Aorta (tissue), 5 donors: ENCODE data around the gene TMEM231. TPM values are rescaled to one million over a fixed set of nuclear protein-coding genes. Genes with fewer than 3 reads are reported as not detected.
"Not testable (repeated sequence)": the region's sequence is repeated elsewhere in the genome, so short reads cannot be mapped to it uniquely, and the experiment has no call there.

Experiments
- ATAC-seq: fragments of 200-7000 bp; cut with Tn5 transposase; one replicate; pipeline ENCODE4 v1.9.1; 2022; ENCODE audit warnings: moderate library complexity; ENCODE audit not compliant: low FRiP score
- DNase-seq, 2 donors: peaks; one replicate each; pipeline ENCODE4 v3.0.0-alpha.2; 2020
- H3K27ac ChIP-seq, 2 donors: one replicate each; pipeline ENCODE4 v1.5.1; 2013; ENCODE audit warnings: low read length in 2 of 2, mild to moderate bottlenecking in 2 of 2, moderate library complexity in 2 of 2, control low read depth in 1 of 2, inconsistent platforms in 1 of 2, low read depth in 1 of 2
- H3K27me3 ChIP-seq, 2 donors: one replicate each; pipeline ENCODE4 v1.6.1; 2013; ENCODE audit warnings: control low read depth in 1 of 2, low read length in 1 of 2, mild to moderate bottlenecking in 1 of 2, moderate library complexity in 1 of 2; ENCODE audit not compliant: insufficient read depth in 2 of 2, control insufficient read depth in 1 of 2
- H3K36me3 ChIP-seq, 2 donors: one replicate each; pipeline ENCODE4 v1.6.1; 2013; ENCODE audit warnings: control low read depth in 1 of 2, low read length in 1 of 2, mild to moderate bottlenecking in 1 of 2; ENCODE audit not compliant: insufficient read depth in 2 of 2, control insufficient read depth in 1 of 2
- H3K4me1 ChIP-seq, 2 donors: one replicate each; pipeline ENCODE4 v1.6.1; 2013; ENCODE audit warnings: low read length in 2 of 2, control low read depth in 1 of 2, mild to moderate bottlenecking in 1 of 2, moderate library complexity in 1 of 2; ENCODE audit not compliant: insufficient read depth in 2 of 2, control insufficient read depth in 1 of 2
- H3K4me3 ChIP-seq, 2 donors: one replicate each; pipeline ENCODE4 v1.5.1; 2013; ENCODE audit warnings: low read length in 2 of 2, control low read depth in 1 of 2, mild to moderate bottlenecking in 1 of 2
- H3K9me3 ChIP-seq: one replicate; pipeline ENCODE4 v1.6.1; 2013; ENCODE audit warnings: mild to moderate bottlenecking, low read length; ENCODE audit not compliant: control insufficient read depth
- WGBS, 2 donors: extraction: QIAGEN DNeasy Blood & Tissue Kit; methylation state at CpG; one replicate each; pipeline ENCODE4 v1.1.7; 2013; 5-methylcytosine and 5-hydroxymethylcytosine counted together
- intact Hi-C, 2 donors: fragments of 100-400 bp; cut with DNase I; formaldehyde crosslinking; loops; one replicate each; pipeline versions ENCODE4 v1.14.2 to v1.15.0; 2022
- polyA plus RNA-seq, 2 donors: library from polyadenylated mRNA; stranded (reverse); fragments of 200-250 nt; gene quantifications; one replicate each; pipeline ENCODE4 v1.2.3, GENCODE V29; 2013
- total RNA-seq, 2 donors: library from RNA; stranded (reverse); fragmentation: NEBNext Ultra II Directional; extraction: Animal tissue kit (Norgen Biotek cat#: 25700); gene quantifications; one replicate each; pipeline ENCODE4 v1.2.1, GENCODE V29; 2021
- donor health status: healthy with polysubstance abuse.
- donor health status: Bipolar disorder and iron deficiency.
- donor health status: DM: no; HTN: no; CAD: no.
- donor health status: DM: no; HTN: no; CAD: no.
- donor health status: DM: yes; HTN: yes; CAD: no.

The TMEM231 gene
- total and polyA plus RNA-seq, 4 donors = 2.3 to 11.0 (median 8.5) TPM

DNA sequence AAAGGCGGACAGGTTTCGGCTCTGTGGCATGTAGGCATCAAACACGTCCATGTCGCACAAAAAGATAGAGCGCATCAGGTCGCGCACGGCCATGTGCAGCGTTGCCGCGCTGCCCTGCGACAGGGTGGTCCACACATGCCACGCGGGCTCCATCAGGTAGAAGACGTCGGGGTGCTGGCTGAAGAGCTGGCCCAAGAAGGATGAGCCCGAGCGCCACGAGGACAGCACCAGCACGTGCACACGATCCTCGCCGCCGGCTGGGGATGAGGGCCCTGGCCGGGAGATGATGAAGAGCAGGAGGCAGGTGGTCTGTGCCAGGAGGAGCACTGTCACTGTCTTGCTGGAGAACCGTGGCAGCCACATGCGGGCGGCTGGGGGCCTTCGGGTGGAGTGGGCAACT, 26.1 kb downstream of the TMEM231 start:
- Histone ChIP-seq H3K9me3 (no peaks in the 10 kb centered on the region), H3K4me1 (no peaks in the 10 kb centered on the region), H3K36me3 (no peaks in the 10 kb centered on the region), H3K4me3 (no peak overlapping the region), H3K27me3 (no peaks in the 10 kb centered on the region), H3K27ac (no peak overlapping the region)
- ATAC-seq (no peak), DNase-seq (peak; percentile 23 to 62)
- intact Hi-C loops = no loop called here
- WGBS, 2 donors = 97% methylated on average over 29 of the region's 29 CpGs

- Histone ChIP-seq H3K4me1 (no peaks in the 10 kb centered on the region), H3K9me3 (no peaks in the 10 kb centered on the region), H3K27me3 (no peaks in the 10 kb centered on the region), H3K4me3 (no peak overlapping the region), H3K36me3 (no peaks in the 10 kb centered on the region), H3K27ac (no peak overlapping the region)
- ATAC-seq (no peak), DNase-seq (peak; percentile 29 to 72)
- WGBS, 2 donors = 91 to 93% methylated on average over 80 to 81 of the region's 81 CpGs
- intact Hi-C loops = no loop called here
Measured at GRCh38 chr16:75529056-75529905, 26.8 kb downstream of the TMEM231 start.

GRCh38 chr16:75527825-75528299, 28.2 kb downstream of the TMEM231 start:
- no peaks in the 10 kb centered on the region for H3K36me3 ChIP-seq
- DNase-seq (peak; percentile 1 to 17), ATAC-seq (no peak)
- 88 to 89% methylated on average over 5 of the region's 5 CpGs for WGBS, 2 donors
- no peaks in the 10 kb centered on the region for H3K27me3 ChIP-seq
- no peaks in the 10 kb centered on the region for H3K9me3 ChIP-seq
- H3K4me1 ChIP-seq = no peaks in the 10 kb centered on the region
- intact Hi-C loops = no loop called here
- no peak overlapping the region for H3K27ac ChIP-seq
- H3K4me3 ChIP-seq = no peak overlapping the region

- no peak overlapping the region for H3K4me3 ChIP-seq
- 93% methylated on average over 5 of the region's 5 CpGs for WGBS, 2 donors
- no peaks in the 10 kb centered on the region for H3K27me3 ChIP-seq
- DNase-seq (peak; percentile 4 to 20), ATAC-seq (no peak)
- no peak overlapping the region for H3K27ac ChIP-seq
- H3K4me1 ChIP-seq = no peaks in the 10 kb centered on the region
- no peaks in the 10 kb centered on the region for H3K9me3 ChIP-seq
- H3K36me3 ChIP-seq = no peaks in the 10 kb centered on the region
- intact Hi-C loops = no loop called here
Measured at GRCh38 chr16:75526032-75526790, 29.8 kb downstream of the TMEM231 start.

- WGBS, 2 donors = 93% methylated on average over 6 of the region's 6 CpGs
- Histone ChIP-seq H3K36me3 (no peaks in the 10 kb centered on the region), H3K27ac (no peak overlapping the region), H3K4me1 (no peaks in the 10 kb centered on the region), H3K27me3 (no peaks in the 10 kb centered on the region), H3K4me3 (no peak overlapping the region), H3K9me3 (no peaks in the 10 kb centered on the region)
- intact Hi-C loops = loop anchor here (5.0 kb wide), 2 partner anchors 48 to 322 kb away; partner anchors contain the start of gene GABARAPL2 (in 2 of the 2)
- no peak for ATAC-seq
- DNase-seq = peak in 1 of 2 donors; percentile 14
Measured at GRCh38 chr16:75519175-75519574, 36.9 kb downstream of the TMEM231 start.

DNA sequence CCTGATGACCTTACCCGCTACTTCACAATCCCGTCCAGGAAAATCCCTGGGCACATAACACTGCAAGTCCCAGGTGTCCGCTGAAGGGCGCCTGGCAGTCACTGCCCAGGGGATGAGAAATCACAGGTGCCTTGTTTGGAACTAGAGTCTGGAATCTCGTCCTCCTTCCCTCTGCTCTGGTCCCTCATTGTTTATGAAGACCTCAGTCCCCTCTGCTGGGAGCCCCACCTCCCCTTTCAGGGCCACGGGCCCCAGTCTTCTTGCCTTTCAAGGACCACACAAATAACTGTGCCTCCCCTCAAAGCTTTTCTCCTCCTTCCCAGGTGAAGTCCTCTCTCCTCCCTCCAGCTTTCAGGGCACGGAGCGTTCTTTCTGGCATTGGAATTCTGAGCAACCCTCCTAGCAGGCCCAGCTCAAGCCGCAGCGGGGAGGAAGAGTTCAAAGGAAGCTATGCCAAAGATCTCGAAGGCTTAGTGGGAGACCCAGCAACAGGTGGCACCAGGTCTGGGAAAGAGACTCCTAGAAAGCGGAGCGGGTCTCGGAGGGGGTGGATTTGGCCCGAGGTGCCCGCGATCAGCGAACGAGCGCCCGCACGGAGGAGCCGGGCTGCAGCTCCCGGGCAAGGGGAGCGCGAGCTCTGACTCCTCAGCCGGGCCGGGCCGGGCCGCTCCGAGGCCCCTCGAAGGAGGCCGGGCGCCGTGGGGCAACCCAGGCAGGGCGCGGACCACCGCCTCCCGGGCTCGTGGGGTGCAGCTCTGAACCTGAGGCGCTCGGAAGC, 39.7 kb downstream of the TMEM231 start:
- not testable (repeated sequence) for H3K9me3 ChIP-seq

DNA sequence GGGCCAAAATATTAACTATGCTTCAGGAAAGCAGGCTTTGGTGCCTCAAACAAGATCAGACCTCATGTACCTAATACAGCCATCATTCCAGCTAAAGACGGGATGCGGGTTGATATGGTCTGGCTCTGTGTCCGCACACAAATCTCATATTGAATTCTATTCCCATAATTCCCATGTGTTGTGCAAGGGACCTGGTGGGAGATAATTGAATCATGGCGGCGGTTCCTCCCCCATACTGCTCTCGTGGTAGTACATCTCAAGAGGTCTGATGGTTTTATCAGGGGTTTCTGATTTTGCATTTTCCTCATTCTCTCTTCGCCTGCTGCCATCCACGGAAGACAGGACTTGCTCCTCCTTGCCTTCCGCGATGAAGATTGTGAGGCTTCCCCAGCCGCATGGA, 41.8 kb downstream of the TMEM231 start:
- no peaks in the 10 kb centered on the region for H3K36me3 ChIP-seq
- WGBS, 2 donors = 97% methylated on average over 11 of the region's 11 CpGs
- intact Hi-C loops = no loop called here

More for the DNA sequence above, 39.7 kb downstream of the TMEM231 start:
- intact Hi-C loops = loop anchor here (2.0 to 5.0 kb wide), 3 partner anchors 51 to 319 kb away; partner anchors contain the start of genes GABARAPL2 (in 2 of the 2) and ADAT1 (in 1 of the 2)
- peak overlapping the region; percentile 85 to 94 for H3K27ac ChIP-seq
- not testable (repeated sequence) for H3K27me3 ChIP-seq, H3K4me1 ChIP-seq, H3K36me3 ChIP-seq
- DNase-seq (peak; percentile 56 to 81), ATAC-seq (peak; percentile 62)
- 8 to 9% methylated on average over 33 to 42 of the region's 42 CpGs for WGBS, 2 donors
- H3K4me3 ChIP-seq = peak overlapping the region; percentile 46 to 87

DNA sequence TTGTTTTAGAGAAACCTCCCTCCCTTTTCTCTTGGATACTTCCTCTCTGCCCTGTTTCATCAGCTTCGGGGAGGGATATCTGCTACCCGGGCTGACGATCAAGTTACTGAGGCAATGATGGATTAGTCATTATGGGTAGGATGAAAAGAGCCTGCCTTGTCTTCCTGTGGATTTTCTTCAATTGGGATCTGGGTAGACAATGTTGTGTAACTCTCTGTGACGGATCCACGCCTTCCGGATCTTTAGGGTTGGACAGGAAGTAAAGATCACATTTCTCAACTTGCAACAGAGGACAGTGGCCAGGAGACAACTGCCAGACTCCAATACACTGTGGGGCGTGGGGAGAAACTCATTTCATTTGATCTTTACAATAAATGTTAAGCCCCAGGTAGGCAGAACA, 49.5 kb downstream of the TMEM231 start:
- H3K27ac ChIP-seq = no peak overlapping the region
- DNase-seq = no peak
- WGBS, 2 donors = 74 to 82% methylated on average over 7 of the region's 7 CpGs

More for the DNA sequence above, 41.8 kb downstream of the TMEM231 start:
- no peak for ATAC-seq
- H3K4me1 ChIP-seq = no peaks in the 10 kb centered on the region
- H3K27ac ChIP-seq = no peak overlapping the region
- H3K27me3 ChIP-seq = no peaks in the 10 kb centered on the region
- H3K4me3 ChIP-seq = no peak overlapping the region
- H3K9me3 ChIP-seq = no peaks in the 10 kb centered on the region
- peak in 1 of 2 donors; percentile 11 for DNase-seq

More for the DNA sequence above, 49.5 kb downstream of the TMEM231 start:
- Histone ChIP-seq H3K4me3 (no peak overlapping the region), H3K27me3 (no peaks in the 10 kb centered on the region), H3K36me3 (no peaks in the 10 kb centered on the region), H3K4me1 (no peaks in the 10 kb centered on the region), H3K9me3 (no peaks in the 10 kb centered on the region)
- peak; percentile 58 for ATAC-seq
- intact Hi-C loops = no loop called here
